ENCODE measurements around the gene BRD4.

DNA sequence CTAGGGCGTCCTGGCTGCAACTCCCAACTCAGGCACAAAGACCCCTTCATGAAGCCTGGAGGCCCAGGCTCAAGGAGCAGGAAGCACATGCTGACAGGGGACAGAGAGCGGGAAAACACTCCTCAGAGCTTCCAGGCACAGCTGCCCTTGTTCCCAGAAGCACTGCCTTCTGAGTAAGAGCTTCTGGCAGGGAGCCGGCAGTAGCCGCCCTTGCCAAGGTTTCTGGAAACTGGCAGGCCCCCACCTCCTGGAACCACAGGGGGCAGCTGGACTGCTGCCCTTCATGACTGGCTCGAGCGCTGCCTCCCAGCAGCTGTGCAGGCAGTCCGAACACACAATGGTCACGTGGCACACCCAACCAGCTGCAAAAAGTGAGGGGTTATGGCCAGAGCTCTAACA lies 66.5 kb downstream of the BRD4 start:
- TF ChIP-seq CTCF (conservative IDR thresholded peaks at IDR 0.05; ENCODE audit: low read depth in 2 of 2) (no peak), POLR2AphosphoS5 (IDR thresholded peaks at IDR 0.05; ENCODE audit: low read depth) (no peak), STAT1 (IDR thresholded peaks at IDR 0.05; ENCODE audit: unreplicated experiment) (no peak), EZH2 (IDR thresholded peaks at IDR 0.05; ENCODE audit: low read depth, unreplicated experiment) (no peak), ZNF331 (CRISPR knock-in tag; IDR thresholded peaks at IDR 0.05; ENCODE audit: low read depth) (no peak), EZH2phosphoT487 (IDR thresholded peaks at IDR 0.05; ENCODE audit: unreplicated experiment) (no peak)
- TF ChIP-seq, protein P1, sequence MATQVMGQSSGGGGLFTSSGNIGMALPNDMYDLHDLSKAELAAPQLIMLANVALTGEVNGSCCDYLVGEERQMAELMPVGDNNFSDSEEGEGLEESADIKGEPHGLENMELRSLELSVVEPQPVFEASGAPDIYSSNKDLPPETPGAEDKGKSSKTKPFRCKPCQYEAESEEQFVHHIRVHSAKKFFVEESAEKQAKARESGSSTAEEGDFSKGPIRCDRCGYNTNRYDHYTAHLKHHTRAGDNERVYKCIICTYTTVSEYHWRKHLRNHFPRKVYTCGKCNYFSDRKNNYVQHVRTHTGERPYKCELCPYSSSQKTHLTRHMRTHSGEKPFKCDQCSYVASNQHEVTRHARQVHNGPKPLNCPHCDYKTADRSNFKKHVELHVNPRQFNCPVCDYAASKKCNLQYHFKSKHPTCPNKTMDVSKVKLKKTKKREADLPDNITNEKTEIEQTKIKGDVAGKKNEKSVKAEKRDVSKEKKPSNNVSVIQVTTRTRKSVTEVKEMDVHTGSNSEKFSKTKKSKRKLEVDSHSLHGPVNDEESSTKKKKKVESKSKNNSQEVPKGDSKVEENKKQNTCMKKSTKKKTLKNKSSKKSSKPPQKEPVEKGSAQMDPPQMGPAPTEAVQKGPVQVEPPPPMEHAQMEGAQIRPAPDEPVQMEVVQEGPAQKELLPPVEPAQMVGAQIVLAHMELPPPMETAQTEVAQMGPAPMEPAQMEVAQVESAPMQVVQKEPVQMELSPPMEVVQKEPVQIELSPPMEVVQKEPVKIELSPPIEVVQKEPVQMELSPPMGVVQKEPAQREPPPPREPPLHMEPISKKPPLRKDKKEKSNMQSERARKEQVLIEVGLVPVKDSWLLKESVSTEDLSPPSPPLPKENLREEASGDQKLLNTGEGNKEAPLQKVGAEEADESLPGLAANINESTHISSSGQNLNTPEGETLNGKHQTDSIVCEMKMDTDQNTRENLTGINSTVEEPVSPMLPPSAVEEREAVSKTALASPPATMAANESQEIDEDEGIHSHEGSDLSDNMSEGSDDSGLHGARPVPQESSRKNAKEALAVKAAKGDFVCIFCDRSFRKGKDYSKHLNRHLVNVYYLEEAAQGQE (IDR thresholded peaks at IDR 0.05; ENCODE audit: unreplicated experiment), result no peak
